ENCODE results near the gene FBXO34.

The FBXO34 gene

DNA sequence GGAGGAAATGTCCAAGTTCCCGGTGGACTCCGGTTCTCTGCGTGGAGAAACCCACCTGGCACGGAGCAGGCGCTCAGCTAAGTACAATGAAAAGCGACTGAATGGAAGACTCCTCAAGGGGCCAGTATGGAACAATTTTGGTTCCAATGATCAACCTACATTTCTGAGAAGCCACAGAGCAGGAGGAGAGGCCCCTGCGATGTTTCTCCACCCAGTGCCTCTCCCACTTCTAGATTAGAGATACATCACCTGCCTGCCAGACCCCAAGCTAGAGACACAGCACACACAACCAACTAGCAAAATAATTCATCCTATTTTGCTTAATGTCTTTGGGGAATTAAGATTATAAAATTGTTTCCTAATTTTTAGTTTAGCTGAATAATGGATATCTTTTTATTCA, 101.6 kb downstream of the FBXO34 start:
- no peak overlapping the region for H3K27ac ChIP-seq

DNA sequence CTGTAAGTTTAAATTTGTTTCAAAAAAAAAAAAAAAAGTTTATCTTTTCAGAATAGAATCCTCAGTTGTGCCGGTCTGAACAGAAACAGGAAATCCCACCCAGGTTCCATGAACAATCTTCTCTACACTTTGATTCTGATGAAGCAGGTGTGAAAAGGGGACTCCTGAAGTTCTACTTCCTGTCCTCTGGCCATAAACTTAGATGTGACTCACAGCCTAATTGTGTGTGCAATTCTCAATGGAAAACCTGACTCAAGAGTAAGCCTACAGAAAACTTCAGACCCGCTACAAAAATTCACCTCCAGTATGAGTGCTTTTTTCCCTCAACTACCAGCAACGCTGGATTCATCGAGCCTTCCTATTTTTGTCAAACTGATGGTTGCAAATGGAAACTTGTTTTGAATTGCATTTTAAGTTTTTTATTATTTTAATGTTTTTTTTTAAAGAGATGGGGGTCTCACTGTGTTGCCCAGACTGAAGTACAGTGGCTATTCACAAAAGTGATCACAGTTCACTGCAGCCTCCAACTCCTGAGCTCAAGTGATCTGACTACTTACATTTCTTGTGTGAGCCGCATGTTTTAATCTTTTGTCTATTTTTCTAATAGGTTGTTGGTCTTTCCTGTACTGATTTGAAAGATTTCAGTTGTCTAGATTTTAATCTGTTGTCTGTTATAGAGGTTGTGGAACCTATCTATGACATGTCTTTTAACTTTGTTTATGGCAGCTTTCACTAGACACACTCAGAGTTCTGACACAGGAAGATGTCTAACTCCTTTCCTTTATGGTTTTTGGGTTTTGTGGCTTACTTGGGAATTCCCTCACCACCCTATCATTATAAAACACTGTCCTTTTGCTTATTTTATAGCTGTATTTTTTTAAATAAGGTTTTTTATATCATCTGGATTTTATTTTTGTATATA, 102.8 kb downstream of the FBXO34 start:
- H3K4me3 ChIP-seq (ENCODE audit: low read depth, low read length): no peak overlapping the region
- TF ChIP-seq, protein P1, sequence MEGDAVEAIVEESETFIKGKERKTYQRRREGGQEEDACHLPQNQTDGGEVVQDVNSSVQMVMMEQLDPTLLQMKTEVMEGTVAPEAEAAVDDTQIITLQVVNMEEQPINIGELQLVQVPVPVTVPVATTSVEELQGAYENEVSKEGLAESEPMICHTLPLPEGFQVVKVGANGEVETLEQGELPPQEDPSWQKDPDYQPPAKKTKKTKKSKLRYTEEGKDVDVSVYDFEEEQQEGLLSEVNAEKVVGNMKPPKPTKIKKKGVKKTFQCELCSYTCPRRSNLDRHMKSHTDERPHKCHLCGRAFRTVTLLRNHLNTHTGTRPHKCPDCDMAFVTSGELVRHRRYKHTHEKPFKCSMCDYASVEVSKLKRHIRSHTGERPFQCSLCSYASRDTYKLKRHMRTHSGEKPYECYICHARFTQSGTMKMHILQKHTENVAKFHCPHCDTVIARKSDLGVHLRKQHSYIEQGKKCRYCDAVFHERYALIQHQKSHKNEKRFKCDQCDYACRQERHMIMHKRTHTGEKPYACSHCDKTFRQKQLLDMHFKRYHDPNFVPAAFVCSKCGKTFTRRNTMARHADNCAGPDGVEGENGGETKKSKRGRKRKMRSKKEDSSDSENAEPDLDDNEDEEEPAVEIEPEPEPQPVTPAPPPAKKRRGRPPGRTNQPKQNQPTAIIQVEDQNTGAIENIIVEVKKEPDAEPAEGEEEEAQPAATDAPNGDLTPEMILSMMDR (IDR thresholded peaks at IDR 0.05): no peak
- H3K27me3 ChIP-seq (ENCODE audit: control insufficient read depth, insufficient read depth, low read length): no peaks in the 10 kb centered on the region
- H3K36me3 ChIP-seq (ENCODE audit: control insufficient read depth, insufficient read depth, low read length): no peaks in the 10 kb centered on the region
- no peak overlapping the region for H3K27ac ChIP-seq
- H3K4me1 ChIP-seq: no peaks in the 10 kb centered on the region
- no peak overlapping the region for H3K4me2 ChIP-seq (ENCODE audit: low read length)
- H3K79me2 ChIP-seq: no peaks in the 10 kb centered on the region
- no peak overlapping the region for H3K9ac ChIP-seq
- H3K9me3 ChIP-seq (ENCODE audit: control insufficient read depth, low read length): no peaks in the 10 kb centered on the region
- no peak overlapping the region for H2AFZ ChIP-seq

More for the DNA sequence above, 101.6 kb downstream of the FBXO34 start:
- Histone ChIP-seq H3K36me3 (ENCODE audit: control insufficient read depth, insufficient read depth, low read length) (no peaks in the 10 kb centered on the region), H3K4me3 (ENCODE audit: low read depth, low read length) (no peak overlapping the region), H3K9me3 (ENCODE audit: control insufficient read depth, low read length) (no peaks in the 10 kb centered on the region), H2AFZ (no peak overlapping the region), H3K27me3 (ENCODE audit: control insufficient read depth, insufficient read depth, low read length) (no peaks in the 10 kb centered on the region), H3K4me1 (no peaks in the 10 kb centered on the region), H3K4me2 (ENCODE audit: low read length) (no peak overlapping the region), H3K79me2 (no peaks in the 10 kb centered on the region), H3K9ac (no peak overlapping the region)
- TF ChIP-seq, protein P1 (IDR thresholded peaks at IDR 0.05): no peak

DNA sequence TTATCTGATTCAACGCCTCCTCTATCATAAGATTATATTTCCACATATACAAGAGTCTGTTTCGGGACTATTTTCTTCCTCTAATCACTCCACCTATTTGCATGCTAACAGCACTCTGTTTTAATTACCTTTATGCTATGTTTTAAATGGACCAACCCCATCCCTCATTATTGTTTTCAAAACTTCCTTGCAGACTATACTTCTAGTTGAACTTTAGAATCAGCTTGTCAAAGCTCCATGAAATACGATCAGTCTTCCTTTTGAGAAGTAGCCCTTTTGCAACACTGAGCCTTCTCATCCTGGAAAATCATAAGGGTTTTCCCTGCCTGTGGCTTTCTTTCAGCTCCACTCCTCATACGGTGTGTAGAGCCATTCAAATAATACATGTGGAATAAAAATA, 103.5 kb downstream of the FBXO34 start:
- no peak overlapping the region for H3K4me2 ChIP-seq (ENCODE audit: low read length)
- H3K9me3 ChIP-seq (ENCODE audit: control insufficient read depth, low read length): no peaks in the 10 kb centered on the region
- no peaks in the 10 kb centered on the region for H3K79me2 ChIP-seq
- H3K9ac ChIP-seq: no peak overlapping the region
- no peaks in the 10 kb centered on the region for H3K27me3 ChIP-seq (ENCODE audit: control insufficient read depth, insufficient read depth, low read length)
- H3K36me3 ChIP-seq (ENCODE audit: control insufficient read depth, insufficient read depth, low read length): no peaks in the 10 kb centered on the region
- H3K4me1 ChIP-seq: no peaks in the 10 kb centered on the region
- H3K27ac ChIP-seq: no peak overlapping the region
- no peak overlapping the region for H2AFZ ChIP-seq
- H3K4me3 ChIP-seq (ENCODE audit: low read depth, low read length): no peak overlapping the region
- TF ChIP-seq, protein P1 (IDR thresholded peaks at IDR 0.05): no peak

GRCh38 chr14:55377236-55377635, 106.0 kb downstream of the FBXO34 start:
- no peaks in the 10 kb centered on the region for H3K27me3 ChIP-seq (ENCODE audit: control insufficient read depth, insufficient read depth, low read length)
- H3K4me2 ChIP-seq (ENCODE audit: low read length): no peak overlapping the region
- no peaks in the 10 kb centered on the region for H3K36me3 ChIP-seq (ENCODE audit: control insufficient read depth, insufficient read depth, low read length)
- H3K4me1 ChIP-seq: no peaks in the 10 kb centered on the region
- TF ChIP-seq, protein P1 (IDR thresholded peaks at IDR 0.05): no peak
- no peak overlapping the region for H3K4me3 ChIP-seq (ENCODE audit: low read depth, low read length)
- H3K27ac ChIP-seq: no peak overlapping the region
- H2AFZ ChIP-seq: no peak overlapping the region
- H3K9ac ChIP-seq: no peak overlapping the region
- H3K79me2 ChIP-seq: no peaks in the 10 kb centered on the region
- no peaks in the 10 kb centered on the region for H3K9me3 ChIP-seq (ENCODE audit: control insufficient read depth, low read length)

DNA sequence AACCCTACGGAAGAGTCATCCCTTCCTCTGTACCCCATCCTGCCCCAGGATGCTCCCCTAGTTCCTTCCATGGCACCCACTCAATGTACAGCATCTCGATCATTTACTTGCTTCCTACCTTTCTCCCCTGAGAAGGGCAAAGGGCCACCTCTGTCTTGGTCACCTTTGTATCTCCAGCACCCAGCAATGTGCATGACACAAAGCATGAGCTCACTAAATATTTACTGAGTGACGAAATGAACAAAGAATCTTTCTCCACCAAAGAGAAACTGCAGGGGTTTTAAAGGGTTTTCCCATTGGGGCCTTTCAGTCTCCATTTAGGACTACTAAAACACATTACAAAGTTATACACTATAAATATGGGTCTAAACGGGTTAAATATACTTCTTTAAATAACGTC, 109.8 kb downstream of the FBXO34 start:
- Histone ChIP-seq H3K4me2 (ENCODE audit: low read length) (no peak overlapping the region), H3K27me3 (ENCODE audit: control insufficient read depth, insufficient read depth, low read length) (no peaks in the 10 kb centered on the region), H3K9ac (no peak overlapping the region), H3K36me3 (ENCODE audit: control insufficient read depth, insufficient read depth, low read length) (no peaks in the 10 kb centered on the region), H3K4me3 (ENCODE audit: low read depth, low read length) (no peak overlapping the region), H3K4me1 (no peaks in the 10 kb centered on the region), H2AFZ (no peak overlapping the region), H3K9me3 (ENCODE audit: control insufficient read depth, low read length) (no peaks in the 10 kb centered on the region), H3K79me2 (no peaks in the 10 kb centered on the region), H3K27ac (no peak overlapping the region)
- TF ChIP-seq, protein P1 (IDR thresholded peaks at IDR 0.05): no peak

Data from parathyroid adenoma (tissue), 2 donors.